HepG2 (cell line): ENCODE data around the gene HABP4. TPM values are rescaled to one million over a fixed set of nuclear protein-coding genes. Genes with fewer than 3 reads are reported as not detected.
A peak's percentile ranks its signal among the peaks of the same experiment; 100 is the strongest.

Experiments used
- HMG20B ChIP-seq: conservative IDR thresholded peaks from 2 replicates; pipeline ENCODE4 v1.6.1; 2016; ENCODE audit warnings: missing genetic modification reagents, missing compliant biosample characterization
- ISX ChIP-seq: sonication (generic); formaldehyde crosslinking; conservative IDR thresholded peaks from 2 replicates; pipeline ENCODE4 v1.5.0; 2020; ENCODE audit warnings: missing genetic modification reagents
- KMT2A ChIP-seq: sonication (generic); formaldehyde crosslinking; IDR thresholded peaks from 2 replicates; pipeline ENCODE4 v1.4.0; 2020; ENCODE audit warnings: missing genetic modification reagents
- LCORL ChIP-seq, 2 experiments: fragments of 450-650 bp in 1 of 2; sonication (generic) in 1 of 2; formaldehyde crosslinking in 1 of 2; IDR thresholded peaks; 2 replicates each; pipeline versions ENCODE4 v1.5.0 to v1.6.1; 2017 to 2020; ENCODE audit warnings: antibody characterized with exemption in 1 of 2, missing genetic modification reagents in 1 of 2
- SMARCE1 ChIP-seq: fragments of 450-650 bp; IDR thresholded peaks from 2 replicates; pipeline ENCODE4 v1.6.1; 2017; ENCODE audit warnings: borderline replicate concordance
- SMYD3 ChIP-seq: sonication (generic); formaldehyde crosslinking; IDR thresholded peaks from 2 replicates; pipeline ENCODE4 v1.8.1; 2023; ENCODE audit warnings: mild to moderate bottlenecking, missing genetic modification reagents
- SOX13 ChIP-seq, 3 experiments: fragments of 450-650 bp in 1 of 3; sonication (generic) in 1 of 3; formaldehyde crosslinking in 1 of 3; IDR thresholded peaks in 2 of 3; conservative IDR thresholded peaks in 1 of 3; 2 replicates each; pipeline versions ENCODE4 v1.5.0 to v1.6.1; 2016 to 2020; ENCODE audit warnings: antibody characterized with exemption in 1 of 3, mild to moderate bottlenecking in 1 of 3, missing compliant biosample characterization in 1 of 3, missing genetic modification reagents in 1 of 3, moderate library complexity in 1 of 3
- TARDBP ChIP-seq: sonication (generic); formaldehyde crosslinking; IDR thresholded peaks from 2 replicates; pipeline ENCODE4 v1.8.0; 2022; ENCODE audit warnings: mild to moderate bottlenecking, missing genetic modification reagents
- ZBTB20 ChIP-seq: sonication (generic); formaldehyde crosslinking; IDR thresholded peaks from 2 replicates; pipeline ENCODE4 v1.8.1; 2023; ENCODE audit warnings: missing genetic modification reagents, low read depth, mild to moderate bottlenecking, borderline replicate concordance
- ZBTB21 ChIP-seq: sonication (generic); formaldehyde crosslinking; IDR thresholded peaks from 2 replicates; pipeline ENCODE4 v1.4.0; 2020; ENCODE audit warnings: missing genetic modification reagents
- ZBTB8A ChIP-seq: sonication (generic); formaldehyde crosslinking; IDR thresholded peaks from 2 replicates; pipeline ENCODE4 v1.4.0; 2020; ENCODE audit warnings: mild to moderate bottlenecking, low read depth, missing genetic modification reagents, borderline replicate concordance
- ZC3H4 ChIP-seq: sonication (generic); formaldehyde crosslinking; IDR thresholded peaks from 2 replicates; pipeline ENCODE4 v1.4.0; 2020; ENCODE audit warnings: missing genetic modification reagents, borderline replicate concordance
- ZNF160 ChIP-seq: sonication (generic); formaldehyde crosslinking; IDR thresholded peaks from 2 replicates; pipeline ENCODE4 v1.8.0; 2022; ENCODE audit warnings: mild to moderate bottlenecking, inconsistent platforms, missing genetic modification reagents
- ZNF224 ChIP-seq: sonication (generic); formaldehyde crosslinking; IDR thresholded peaks from 2 replicates; pipeline ENCODE4 v1.5.0; 2020; ENCODE audit warnings: mild to moderate bottlenecking, missing genetic modification reagents
- ZNF235 ChIP-seq: sonication (generic); formaldehyde crosslinking; IDR thresholded peaks from 2 replicates; pipeline ENCODE4 v1.8.1; 2023; ENCODE audit warnings: mild to moderate bottlenecking, missing genetic modification reagents, borderline replicate concordance
- ZNF329 ChIP-seq: sonication (generic); formaldehyde crosslinking; IDR thresholded peaks from 2 replicates; pipeline ENCODE4 v1.9.0; 2021; ENCODE audit warnings: low read depth, mild to moderate bottlenecking, missing genetic modification reagents
- ZNF543 ChIP-seq: sonication (generic); formaldehyde crosslinking; IDR thresholded peaks from 2 replicates; pipeline ENCODE4 v1.4.0; 2020; ENCODE audit warnings: mild to moderate bottlenecking, missing genetic modification reagents
- ZNF768 ChIP-seq: sonication (generic); formaldehyde crosslinking; IDR thresholded peaks from 2 replicates; pipeline ENCODE4 v1.4.0; 2020; ENCODE audit warnings: missing genetic modification reagents
- ZNF773 ChIP-seq: sonication (generic); formaldehyde crosslinking; IDR thresholded peaks from 2 replicates; pipeline ENCODE4 v1.4.0; 2020; ENCODE audit warnings: missing genetic modification reagents, borderline replicate concordance
- ZNF878 ChIP-seq: sonication (generic); formaldehyde crosslinking; IDR thresholded peaks from 2 replicates; pipeline ENCODE4 v1.8.1; 2023; ENCODE audit warnings: mild to moderate bottlenecking, missing genetic modification reagents, moderate library complexity
- polyA plus RNA-seq, 8 experiments: library from polyadenylated mRNA; depleted of rRNA in 3 of 8; stranded (reverse) in 7 of 8; unstranded in 1 of 8; fragments of >200 nt; fragmentation: Illumina TruSeq in 4 of 8; extraction: Trizol in 4 of 8; gene quantifications; 2 replicates each; pipeline versions ENCODE4 v1.2.1 to v1.2.3, GENCODE V29; 2011 to 2016; ENCODE audit warnings: low read depth in 4 of 8, missing spikeins in 1 of 8, mixed read lengths in 1 of 8; ENCODE audit not compliant: insufficient read depth in 1 of 8
- total RNA-seq, 5 experiments: library from RNA; depleted of rRNA; stranded (reverse); fragments of >200 nt; fragmentation: Illumina TruSeq; extraction: Trizol; gene quantifications; 2 replicates each; pipeline ENCODE4 v1.2.3, GENCODE V29; 2016; ENCODE audit warnings: low read depth in 1 of 5
- TF ChIP-seq, protein P1 (sequence below): fragments of 450-650 bp; IDR thresholded peaks from 2 replicates; pipeline ENCODE4 v1.6.1; 2017
- TF ChIP-seq, protein P2 (sequence below): IDR thresholded peaks from 2 replicates; pipeline ENCODE4 v1.6.1; 2016; ENCODE audit warnings: control low read depth
- TF ChIP-seq, protein P3 (sequence below): sonication (generic); formaldehyde crosslinking; IDR thresholded peaks from 2 replicates; pipeline ENCODE4 v1.5.0; 2020; ENCODE audit warnings: mild to moderate bottlenecking, missing genetic modification reagents
- TF ChIP-seq, protein P4 (sequence below): sonication (generic); formaldehyde crosslinking; IDR thresholded peaks from 2 replicates; pipeline ENCODE4 v1.4.0; 2020; ENCODE audit warnings: missing genetic modification reagents, mild to moderate bottlenecking, borderline replicate concordance

HABP4 gene
- total and polyA plus RNA-seq, 2 of the 13 experiments (the other 11 are each of a cell fraction or from before 2014, with no cell fraction given) = 14.3 to 26.6 TPM

DNA sequence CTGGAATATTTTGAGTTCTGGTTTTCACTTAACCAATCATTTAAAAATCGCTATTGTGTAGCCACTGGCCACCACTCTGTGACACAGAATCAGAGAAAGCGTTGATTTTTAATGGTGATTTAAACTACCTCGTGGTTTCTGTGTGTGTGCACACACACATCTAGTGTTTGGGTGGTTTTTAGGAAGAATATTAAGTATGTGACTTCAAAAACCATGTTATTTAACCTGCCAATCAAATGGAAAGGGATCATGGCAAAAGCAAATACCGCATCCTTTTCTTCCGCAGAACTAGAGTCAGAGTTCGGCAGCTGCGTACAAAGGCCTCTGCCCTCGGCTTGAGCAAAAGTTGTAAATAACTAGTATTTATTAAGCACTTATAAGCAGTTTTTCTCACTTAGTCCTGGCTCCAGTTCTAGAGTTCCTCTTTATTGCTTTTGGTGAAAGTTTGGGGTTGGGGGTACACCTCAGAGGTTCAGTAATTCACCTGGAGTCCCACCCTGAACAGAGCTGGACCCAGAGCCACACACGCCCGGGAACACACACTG lies 40.6 kb downstream of the HABP4 start (continued):
- TF ChIP-seq HMG20B (no peak), ZNF773 (CRISPR knock-in tag) (no peak), ZC3H4 (CRISPR knock-in tag) (no peak), KMT2A (CRISPR knock-in tag) (no peak), SMYD3 (CRISPR knock-in tag) (no peak), ZNF768 (CRISPR knock-in tag) (no peak), ZBTB8A (CRISPR knock-in tag) (no peak), SOX13 (IDR thresholded peaks at IDR 0.05) (no peak), SOX13 (CRISPR knock-in tag; conservative IDR thresholded peaks at IDR 0.05 in 1 of 2, IDR thresholded peaks at IDR 0.05 in 1 of 2) (peak; percentile 55 to 69; a peak in 1 of 4 replicates), ZNF878 (CRISPR knock-in tag) (0 out of 2 replicates have a peak, but pooled peaks have one; percentile 18), ZNF329 (no peak), ZBTB21 (CRISPR knock-in tag) (0 out of 2 replicates have a peak, but pooled peaks have one; percentile 18), LCORL (IDR thresholded peaks at IDR 0.05) (no peak), LCORL (CRISPR knock-in tag; IDR thresholded peaks at IDR 0.05) (0 out of 2 replicates have a peak, but pooled peaks have one; percentile 39), ZNF543 (CRISPR knock-in tag) (no peak), ZNF224 (CRISPR knock-in tag) (no peak), SMARCE1 (no peak), ISX (no peak), ZNF160 (CRISPR knock-in tag) (no peak), TARDBP (no peak), ZNF235 (no peak), ZBTB20 (no peak)
- TF ChIP-seq, protein P1, sequence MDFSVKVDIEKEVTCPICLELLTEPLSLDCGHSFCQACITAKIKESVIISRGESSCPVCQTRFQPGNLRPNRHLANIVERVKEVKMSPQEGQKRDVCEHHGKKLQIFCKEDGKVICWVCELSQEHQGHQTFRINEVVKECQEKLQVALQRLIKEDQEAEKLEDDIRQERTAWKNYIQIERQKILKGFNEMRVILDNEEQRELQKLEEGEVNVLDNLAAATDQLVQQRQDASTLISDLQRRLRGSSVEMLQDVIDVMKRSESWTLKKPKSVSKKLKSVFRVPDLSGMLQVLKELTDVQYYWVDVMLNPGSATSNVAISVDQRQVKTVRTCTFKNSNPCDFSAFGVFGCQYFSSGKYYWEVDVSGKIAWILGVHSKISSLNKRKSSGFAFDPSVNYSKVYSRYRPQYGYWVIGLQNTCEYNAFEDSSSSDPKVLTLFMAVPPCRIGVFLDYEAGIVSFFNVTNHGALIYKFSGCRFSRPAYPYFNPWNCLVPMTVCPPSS = no peak
- TF ChIP-seq, protein P2, sequence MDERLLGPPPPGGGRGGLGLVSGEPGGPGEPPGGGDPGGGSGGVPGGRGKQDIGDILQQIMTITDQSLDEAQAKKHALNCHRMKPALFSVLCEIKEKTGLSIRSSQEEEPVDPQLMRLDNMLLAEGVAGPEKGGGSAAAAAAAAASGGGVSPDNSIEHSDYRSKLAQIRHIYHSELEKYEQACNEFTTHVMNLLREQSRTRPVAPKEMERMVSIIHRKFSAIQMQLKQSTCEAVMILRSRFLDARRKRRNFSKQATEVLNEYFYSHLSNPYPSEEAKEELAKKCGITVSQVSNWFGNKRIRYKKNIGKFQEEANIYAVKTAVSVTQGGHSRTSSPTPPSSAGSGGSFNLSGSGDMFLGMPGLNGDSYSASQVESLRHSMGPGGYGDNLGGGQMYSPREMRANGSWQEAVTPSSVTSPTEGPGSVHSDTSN = peak; percentile 79
- TF ChIP-seq, protein P3, sequence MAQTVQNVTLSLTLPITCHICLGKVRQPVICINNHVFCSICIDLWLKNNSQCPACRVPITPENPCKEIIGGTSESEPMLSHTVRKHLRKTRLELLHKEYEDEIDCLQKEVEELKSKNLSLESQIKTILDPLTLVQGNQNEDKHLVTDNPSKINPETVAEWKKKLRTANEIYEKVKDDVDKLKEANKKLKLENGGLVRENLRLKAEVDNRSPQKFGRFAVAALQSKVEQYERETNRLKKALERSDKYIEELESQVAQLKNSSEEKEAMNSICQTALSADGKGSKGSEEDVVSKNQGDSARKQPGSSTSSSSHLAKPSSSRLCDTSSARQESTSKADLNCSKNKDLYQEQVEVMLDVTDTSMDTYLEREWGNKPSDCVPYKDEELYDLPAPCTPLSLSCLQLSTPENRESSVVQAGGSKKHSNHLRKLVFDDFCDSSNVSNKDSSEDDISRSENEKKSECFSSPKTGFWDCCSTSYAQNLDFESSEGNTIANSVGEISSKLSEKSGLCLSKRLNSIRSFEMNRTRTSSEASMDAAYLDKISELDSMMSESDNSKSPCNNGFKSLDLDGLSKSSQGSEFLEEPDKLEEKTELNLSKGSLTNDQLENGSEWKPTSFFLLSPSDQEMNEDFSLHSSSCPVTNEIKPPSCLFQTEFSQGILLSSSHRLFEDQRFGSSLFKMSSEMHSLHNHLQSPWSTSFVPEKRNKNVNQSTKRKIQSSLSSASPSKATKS (CRISPR knock-in tag) = no peak
- TF ChIP-seq, protein P4, sequence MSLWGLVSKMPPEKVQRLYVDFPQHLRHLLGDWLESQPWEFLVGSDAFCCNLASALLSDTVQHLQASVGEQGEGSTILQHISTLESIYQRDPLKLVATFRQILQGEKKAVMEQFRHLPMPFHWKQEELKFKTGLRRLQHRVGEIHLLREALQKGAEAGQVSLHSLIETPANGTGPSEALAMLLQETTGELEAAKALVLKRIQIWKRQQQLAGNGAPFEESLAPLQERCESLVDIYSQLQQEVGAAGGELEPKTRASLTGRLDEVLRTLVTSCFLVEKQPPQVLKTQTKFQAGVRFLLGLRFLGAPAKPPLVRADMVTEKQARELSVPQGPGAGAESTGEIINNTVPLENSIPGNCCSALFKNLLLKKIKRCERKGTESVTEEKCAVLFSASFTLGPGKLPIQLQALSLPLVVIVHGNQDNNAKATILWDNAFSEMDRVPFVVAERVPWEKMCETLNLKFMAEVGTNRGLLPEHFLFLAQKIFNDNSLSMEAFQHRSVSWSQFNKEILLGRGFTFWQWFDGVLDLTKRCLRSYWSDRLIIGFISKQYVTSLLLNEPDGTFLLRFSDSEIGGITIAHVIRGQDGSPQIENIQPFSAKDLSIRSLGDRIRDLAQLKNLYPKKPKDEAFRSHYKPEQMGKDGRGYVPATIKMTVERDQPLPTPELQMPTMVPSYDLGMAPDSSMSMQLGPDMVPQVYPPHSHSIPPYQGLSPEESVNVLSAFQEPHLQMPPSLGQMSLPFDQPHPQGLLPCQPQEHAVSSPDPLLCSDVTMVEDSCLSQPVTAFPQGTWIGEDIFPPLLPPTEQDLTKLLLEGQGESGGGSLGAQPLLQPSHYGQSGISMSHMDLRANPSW = no peak
